Activated T-cell treated with anti-CD3 and anti-CD28 coated beads, Interleukin-2, amount 50 U/mL, for 4 hours (primary cell): Measurements from ENCODE around the gene MAGEA11. TPM values are rescaled to one million over a fixed set of nuclear protein-coding genes. Genes with fewer than 3 reads are reported as not detected.
"Not testable (repeated sequence)": the region's sequence is repeated elsewhere in the genome, so short reads cannot be mapped to it uniquely, and the experiment has no call there.

ENCODE experiments used
- ATAC-seq, 2 donors: fragments of 200-7000 bp; cut with Tn5 transposase; one replicate each; pipeline ENCODE4 v1.10.0; 2021
- DNase-seq: peaks from one replicate; pipeline ENCODE4 v3.0.0-alpha.2; 2020
- H3K27me3 Mint-ChIP-seq: one replicate; pipeline ENCODE4 v1.8.0; 2021; ENCODE audit warnings: low read depth, mixed read lengths
- H3K36me3 Mint-ChIP-seq: one replicate; pipeline ENCODE4 v1.8.0; 2022; ENCODE audit warnings: mixed read lengths; ENCODE audit not compliant: insufficient read depth
- H3K4me1 Mint-ChIP-seq: one replicate; pipeline ENCODE4 v1.8.0; 2021; ENCODE audit warnings: low read depth, mixed read lengths
- H3K4me3 Mint-ChIP-seq: one replicate; pipeline ENCODE4 v1.8.0; 2021; ENCODE audit warnings: mild to moderate bottlenecking, moderate library complexity, mixed read lengths
- H3K9me3 Mint-ChIP-seq: one replicate; pipeline ENCODE4 v1.8.0; 2021; ENCODE audit warnings: mixed read lengths
- total RNA-seq, 3 donors: library from RNA; stranded (reverse); gene quantifications; one replicate each; pipeline ENCODE4 v1.2.1, GENCODE V29; 2021

The MAGEA11 gene
- total RNA-seq, 3 donors from 2014 or later, result not detected

DNA sequence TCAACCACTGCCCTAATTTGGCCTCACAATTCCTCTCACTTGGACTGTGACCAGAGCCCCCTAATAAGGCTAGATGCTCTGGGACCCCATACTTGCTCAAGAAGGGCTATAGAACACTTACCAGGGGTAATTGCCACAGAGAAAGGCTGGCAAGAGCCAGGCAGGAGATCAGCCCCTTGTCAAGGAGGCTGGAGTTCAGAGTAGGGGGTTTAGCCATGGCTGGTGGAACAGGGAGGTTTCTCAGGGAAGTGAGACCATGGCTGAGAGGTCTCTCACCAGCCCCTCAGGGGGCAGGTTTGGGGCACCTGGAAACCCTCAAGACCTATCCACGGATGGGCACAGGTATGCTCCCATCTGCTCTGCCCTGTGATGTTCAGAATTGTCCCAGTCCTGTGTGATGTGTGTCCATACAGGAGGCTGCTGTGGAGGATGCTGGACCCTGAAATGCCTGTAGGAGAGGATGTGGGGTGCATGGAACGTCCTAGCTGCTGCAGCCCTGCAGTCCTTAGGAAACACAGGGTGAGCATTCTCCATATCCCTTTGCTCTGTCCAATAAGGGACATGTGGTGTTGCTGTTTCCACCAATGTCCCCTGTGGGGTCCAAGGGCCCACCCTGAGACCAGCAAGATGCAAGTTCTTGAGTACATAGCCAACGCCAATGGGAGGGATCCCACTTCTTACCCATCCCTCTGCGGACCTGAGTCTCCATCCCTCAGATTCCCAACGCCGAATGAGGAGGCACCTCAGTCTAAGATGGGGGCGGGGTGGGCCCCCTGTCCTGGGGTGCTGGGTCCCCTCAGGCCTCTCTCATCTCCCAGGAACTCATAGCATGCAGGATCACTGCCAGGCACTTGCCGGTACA, 45.6 kb downstream of the MAGEA11 start:
- Mint-ChIP-seq H3K36me3 (no peaks in the 10 kb centered on the region), H3K27me3 (no peaks in the 10 kb centered on the region), H3K4me1 (no peaks in the 10 kb centered on the region), H3K9me3 (no peaks in the 10 kb centered on the region), H3K4me3 (no peak overlapping the region)
- no peak for DNase-seq
- ATAC-seq, result no peak

- H3K36me3 Mint-ChIP-seq, result no peaks in the 10 kb centered on the region
- no peak for DNase-seq
- no peaks in the 10 kb centered on the region for H3K4me1 Mint-ChIP-seq
- H3K9me3 Mint-ChIP-seq, result no peaks in the 10 kb centered on the region
- no peak overlapping the region for H3K4me3 Mint-ChIP-seq
- no peaks in the 10 kb centered on the region for H3K27me3 Mint-ChIP-seq
- no peak for ATAC-seq
Measured at GRCh38 chrX:149758068-149758714, 46.3 kb downstream of the MAGEA11 start.

DNA sequence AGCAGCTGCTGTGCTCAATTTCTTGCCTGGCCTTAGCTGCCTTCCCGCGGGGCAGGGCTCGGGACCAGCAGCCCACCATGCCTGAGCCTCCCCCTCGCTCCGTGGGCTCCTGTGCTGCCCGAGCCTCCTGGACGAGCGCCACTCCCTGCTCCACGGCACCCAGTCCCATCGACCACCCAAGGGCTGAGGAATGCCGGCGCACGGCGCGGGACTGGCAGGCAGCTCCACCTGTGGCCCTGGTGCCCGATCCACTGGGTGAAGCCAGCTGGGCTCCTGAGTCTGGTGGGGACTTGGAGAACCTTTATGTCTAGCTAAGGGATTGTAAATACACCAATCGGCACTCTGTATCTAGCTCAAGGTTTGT, 46.8 kb downstream of the MAGEA11 start:
- not testable (repeated sequence) for H3K36me3 Mint-ChIP-seq, H3K4me1 Mint-ChIP-seq, ATAC-seq, H3K4me3 Mint-ChIP-seq, H3K27me3 Mint-ChIP-seq, DNase-seq, H3K9me3 Mint-ChIP-seq

GRCh38 chrX:149759824-149760223, 48.0 kb downstream of the MAGEA11 start:
- no peak overlapping the region for H3K4me3 Mint-ChIP-seq
- H3K27me3 Mint-ChIP-seq, result no peaks in the 10 kb centered on the region
- ATAC-seq (no peak), DNase-seq (no peak)
- H3K9me3 Mint-ChIP-seq, result no peaks in the 10 kb centered on the region
- H3K4me1 Mint-ChIP-seq, result no peaks in the 10 kb centered on the region
- no peaks in the 10 kb centered on the region for H3K36me3 Mint-ChIP-seq

- no peak for DNase-seq
- H3K4me3 Mint-ChIP-seq, result no peak overlapping the region
- H3K27me3 Mint-ChIP-seq, result no peaks in the 10 kb centered on the region
- no peaks in the 10 kb centered on the region for H3K4me1 Mint-ChIP-seq
- no peaks in the 10 kb centered on the region for H3K9me3 Mint-ChIP-seq
- no peak for ATAC-seq
- no peaks in the 10 kb centered on the region for H3K36me3 Mint-ChIP-seq
Measured at GRCh38 chrX:149760965-149761364, 49.1 kb downstream of the MAGEA11 start.

DNA sequence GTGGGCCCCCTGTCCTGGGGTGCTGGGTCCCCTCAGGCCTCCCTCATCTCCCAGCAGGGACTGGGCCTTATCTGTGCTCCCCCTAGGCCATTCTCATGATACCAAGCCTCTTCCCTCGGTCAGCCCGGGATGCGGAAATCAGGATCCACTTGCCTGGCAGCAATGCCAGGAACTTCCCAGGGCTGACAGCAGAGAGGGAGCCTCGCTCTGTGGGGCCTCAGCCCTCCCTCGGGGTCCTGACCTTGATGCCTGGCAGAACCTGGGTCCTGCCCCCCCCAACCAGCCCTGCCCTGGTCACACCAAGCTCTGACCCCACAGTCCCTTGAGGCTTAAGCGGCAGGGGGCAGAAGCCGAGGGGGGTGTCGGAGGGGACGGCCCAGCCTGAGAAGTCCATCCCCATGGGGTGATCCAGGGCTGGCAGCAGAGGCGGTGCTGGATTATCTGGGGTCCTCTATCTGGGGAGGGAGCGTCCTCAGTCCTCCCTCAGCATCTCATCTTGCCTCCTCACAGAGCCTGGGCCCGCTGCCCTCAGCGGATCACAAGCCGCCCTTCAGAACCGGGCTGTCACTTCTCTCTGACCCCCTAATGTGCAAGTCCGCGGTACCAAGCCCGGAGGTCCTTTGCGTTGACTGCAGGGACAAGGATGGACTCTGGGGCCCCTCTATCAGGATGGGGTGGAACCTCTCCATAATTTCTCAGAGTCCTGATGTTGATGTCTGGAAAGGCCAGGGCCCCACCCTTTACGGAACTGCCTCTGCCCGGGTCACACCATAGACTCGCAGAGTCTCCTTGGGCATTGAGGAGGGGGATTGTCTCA, 50.2 kb downstream of the MAGEA11 start:
- not testable (repeated sequence) for H3K4me3 Mint-ChIP-seq, H3K36me3 Mint-ChIP-seq, ATAC-seq, DNase-seq, H3K9me3 Mint-ChIP-seq, H3K4me1 Mint-ChIP-seq, H3K27me3 Mint-ChIP-seq

DNA sequence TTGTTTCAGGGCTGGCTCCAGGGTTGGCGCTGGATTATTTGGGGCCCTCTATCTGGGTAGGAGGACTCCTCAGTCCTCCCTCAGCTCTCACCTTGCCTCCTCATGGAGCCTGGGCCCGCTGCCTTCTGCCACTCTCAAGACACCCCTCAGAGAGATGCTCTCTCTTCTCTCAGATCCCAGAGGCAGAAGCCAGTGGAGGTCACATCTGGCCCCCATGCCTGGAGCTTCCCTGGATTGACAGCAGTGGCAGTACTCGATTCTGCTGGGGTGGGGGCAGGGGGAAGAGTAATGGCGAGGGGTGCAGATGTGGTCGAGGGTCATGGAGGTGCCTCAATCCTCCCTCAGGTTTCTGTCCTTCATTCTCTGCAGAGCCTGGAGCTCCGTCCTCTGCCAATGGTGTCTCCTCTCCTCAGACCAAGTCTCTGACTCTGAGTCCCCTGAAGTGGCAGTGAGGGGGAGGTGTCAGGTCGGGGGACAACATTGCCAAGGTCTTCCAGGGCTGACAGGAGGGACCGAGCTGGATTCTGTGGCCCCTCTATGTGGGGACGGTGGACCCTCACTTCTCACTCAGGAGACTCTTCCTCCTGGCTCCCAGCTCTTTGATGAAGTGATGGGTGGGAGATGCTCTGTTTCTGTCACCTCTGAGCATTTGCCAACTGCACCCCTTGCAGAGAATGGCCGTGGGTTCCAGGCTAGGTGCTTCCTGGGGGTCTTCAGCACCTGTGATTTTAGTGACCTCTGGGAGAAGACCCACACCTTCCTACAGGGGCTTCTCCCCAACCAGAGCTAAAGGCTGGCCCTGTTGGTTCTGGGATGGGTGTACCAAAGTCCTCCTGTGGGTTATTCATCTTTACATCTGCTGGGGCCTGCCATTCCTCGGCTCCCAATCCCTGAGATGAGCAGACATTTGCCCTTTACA, 51.1 kb downstream of the MAGEA11 start:
- Mint-ChIP-seq H3K27me3 (no peaks in the 10 kb centered on the region), H3K9me3 (no peaks in the 10 kb centered on the region), H3K36me3 (no peaks in the 10 kb centered on the region), H3K4me3 (no peak overlapping the region), H3K4me1 (no peaks in the 10 kb centered on the region)
- ATAC-seq (no peak), DNase-seq (no peak)

Other genes starting within 250 kb of the MAGEA11 start
- gene IDS, start 206.8 kb upstream of the MAGEA11 start, total RNA-seq, result 10 to 100 TPM; 37.1 to 46.1 (median 38.7) TPM
- 10 to 100 TPM; 21.7 to 40.9 (median 22.6) TPM for gene EOLA1, start 171.0 kb upstream of the MAGEA11 start, total RNA-seq
- gene HSFX3, start 162.1 kb upstream of the MAGEA11 start, total RNA-seq, result not detected
- gene MAGEA9B, start 124.6 kb upstream of the MAGEA11 start, total RNA-seq, result not detected
- not detected for gene HSFX2, start 116.7 kb upstream of the MAGEA11 start, total RNA-seq
- 10 to 100 TPM; 14.7 to 20.0 (median 15.7) TPM for gene TMEM185A, start 80.3 kb upstream of the MAGEA11 start, total RNA-seq
- gene HSFX1, start 62.0 kb downstream of the MAGEA11 start, total RNA-seq, result under 1 TPM in 2 of 3 donors, not detected in 1; 0.22 to 0.34 TPM
- gene MAGEA9, start 69.9 kb downstream of the MAGEA11 start, total RNA-seq, result not detected
- not detected for gene MAGEA8, start 169.1 kb downstream of the MAGEA11 start, total RNA-seq
- gene HSFX4, start 217.5 kb downstream of the MAGEA11 start, total RNA-seq, result not detected
- 10 to 100 TPM; 45.9 to 51.4 (median 50.9) TPM for gene EOLA2, start 226.4 kb downstream of the MAGEA11 start, total RNA-seq